Lower leg skin (tissue), 4 donors: ENCODE data around the gene CDC23. TPM values are rescaled to one million over a fixed set of nuclear protein-coding genes. Genes with fewer than 3 reads are reported as not detected.

Experiments
- DNase-seq, 2 donors: peaks; one replicate each; pipeline ENCODE4 v3.0.0-alpha.2; 2019; ENCODE audit warnings: low spot score in 2 of 2
- H3K4me3 ChIP-seq: fragments of 200-600 bp; sonication (generic); 2 replicates; pipeline ENCODE4 v1.5.1; 2017; ENCODE audit warnings: mild to moderate bottlenecking, low read depth; ENCODE audit not compliant: poor library complexity, severe bottlenecking
- POLR2A ChIP-seq, 2 donors: fragments of 450-650 bp; IDR thresholded peaks; one replicate each; pipeline ENCODE4 v1.6.1; 2016 to 2017; ENCODE audit warnings: antibody characterized with exemption in 2 of 2, mild to moderate bottlenecking in 1 of 2, moderate library complexity in 1 of 2
- WGBS, 2 donors: methylation state at CpG; one replicate each; pipeline ENCODE4 v1.1.5; 2018; 5-methylcytosine and 5-hydroxymethylcytosine counted together
- intact Hi-C: fragments of 100-400 bp; cut with DNase I; formaldehyde crosslinking; loops from one replicate; pipeline ENCODE4 v1.15.0; 2023; ENCODE audit warnings: low total_unique reads
- total RNA-seq, 4 donors: library from RNA; depleted of rRNA; stranded (reverse); fragments of >200 nt; gene quantifications; one replicate each; pipeline ENCODE4 v1.1.0, GENCODE V29; 2016
- TF ChIP-seq, protein P1 (sequence below), 3 donors: fragments of 450-650 bp; IDR thresholded peaks; one replicate each; pipeline ENCODE4 v1.5.1; 2016; ENCODE audit warnings: antibody characterized with exemption in 3 of 3, mild to moderate bottlenecking in 3 of 3, moderate library complexity in 2 of 3

The CDC23 gene
- total RNA-seq, 4 donors from 2014 or later, result 21.3 to 33.4 (median 23.3) TPM

DNA sequence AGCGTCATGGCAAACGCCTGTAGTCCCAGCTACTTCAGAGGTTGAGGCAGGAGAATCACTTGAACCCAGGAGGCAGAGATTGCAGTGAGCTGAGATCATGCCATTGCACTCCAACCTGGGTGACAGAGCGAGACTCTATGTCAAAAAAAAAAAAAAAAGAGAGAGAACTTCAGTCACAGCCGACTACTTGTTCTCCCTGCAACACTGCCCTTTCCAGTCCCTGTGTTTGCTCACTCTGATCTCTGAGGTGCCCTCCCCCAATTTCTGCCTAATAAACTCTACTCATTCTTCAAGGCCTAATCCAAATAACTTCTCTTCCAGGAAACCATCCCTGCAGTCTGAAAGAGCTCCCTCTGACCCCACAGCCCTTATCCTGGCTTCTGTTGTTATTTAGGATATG is 33.2 kb upstream of the CDC23 start:
- TF ChIP-seq, protein P1, sequence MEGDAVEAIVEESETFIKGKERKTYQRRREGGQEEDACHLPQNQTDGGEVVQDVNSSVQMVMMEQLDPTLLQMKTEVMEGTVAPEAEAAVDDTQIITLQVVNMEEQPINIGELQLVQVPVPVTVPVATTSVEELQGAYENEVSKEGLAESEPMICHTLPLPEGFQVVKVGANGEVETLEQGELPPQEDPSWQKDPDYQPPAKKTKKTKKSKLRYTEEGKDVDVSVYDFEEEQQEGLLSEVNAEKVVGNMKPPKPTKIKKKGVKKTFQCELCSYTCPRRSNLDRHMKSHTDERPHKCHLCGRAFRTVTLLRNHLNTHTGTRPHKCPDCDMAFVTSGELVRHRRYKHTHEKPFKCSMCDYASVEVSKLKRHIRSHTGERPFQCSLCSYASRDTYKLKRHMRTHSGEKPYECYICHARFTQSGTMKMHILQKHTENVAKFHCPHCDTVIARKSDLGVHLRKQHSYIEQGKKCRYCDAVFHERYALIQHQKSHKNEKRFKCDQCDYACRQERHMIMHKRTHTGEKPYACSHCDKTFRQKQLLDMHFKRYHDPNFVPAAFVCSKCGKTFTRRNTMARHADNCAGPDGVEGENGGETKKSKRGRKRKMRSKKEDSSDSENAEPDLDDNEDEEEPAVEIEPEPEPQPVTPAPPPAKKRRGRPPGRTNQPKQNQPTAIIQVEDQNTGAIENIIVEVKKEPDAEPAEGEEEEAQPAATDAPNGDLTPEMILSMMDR (IDR thresholded peaks at IDR 0.05), result no peak
- TF ChIP-seq POLR2A (IDR thresholded peaks at IDR 0.05), result no peak
- no peak overlapping the region for H3K4me3 ChIP-seq
- WGBS, 2 donors, result 81 to 90% methylated on average over 4 of the region's 4 CpGs
- intact Hi-C loops, result no loop called here
- no peak for DNase-seq

DNA sequence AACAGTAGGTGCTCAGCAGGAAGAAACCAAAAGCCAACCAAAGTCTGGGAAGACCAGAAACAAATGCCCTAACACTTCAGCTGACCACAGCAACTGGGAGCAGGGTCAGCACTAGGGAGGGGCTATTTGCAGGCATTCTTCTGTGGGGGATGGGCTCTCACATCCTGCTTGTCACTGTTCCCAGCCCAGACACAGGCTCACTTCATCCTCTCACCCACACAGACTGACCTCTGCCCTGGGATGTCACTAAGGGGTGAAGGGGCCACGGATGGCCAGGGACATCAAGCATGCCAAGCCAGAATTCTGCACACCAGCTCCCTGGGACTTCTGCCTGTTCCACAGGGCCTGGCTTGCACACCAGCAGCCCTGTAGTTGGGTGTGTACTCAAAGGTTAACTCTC is 32.6 kb upstream of the CDC23 start:
- no peak overlapping the region for H3K4me3 ChIP-seq
- no peak for DNase-seq
- TF ChIP-seq, protein P1 (IDR thresholded peaks at IDR 0.05), result no peak
- TF ChIP-seq POLR2A (IDR thresholded peaks at IDR 0.05), result no peak
- intact Hi-C loops, result no loop called here
- 22 to 23% methylated on average over 1 of the region's 1 CpG for WGBS, 2 donors

DNA sequence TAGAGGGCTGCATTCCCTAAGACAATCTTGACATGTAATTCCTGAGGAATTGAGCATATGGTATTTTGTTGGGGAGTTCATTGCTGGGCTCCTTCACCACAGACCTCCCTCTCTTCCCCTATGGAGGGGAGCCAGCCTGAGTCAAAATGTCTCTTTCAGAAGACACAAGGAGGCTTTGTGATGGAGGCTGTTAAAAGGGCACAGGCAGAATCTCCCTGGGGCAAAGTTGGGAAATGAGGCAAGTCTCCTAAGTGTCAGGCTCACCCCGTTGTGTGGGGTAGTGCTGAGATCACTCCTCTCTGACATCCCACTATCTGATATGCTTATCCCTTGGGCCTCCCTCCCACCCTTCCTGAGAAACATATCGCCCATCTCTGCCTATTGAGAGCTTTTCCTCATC is 30.7 kb upstream of the CDC23 start:
- no peak for TF ChIP-seq POLR2A (IDR thresholded peaks at IDR 0.05)
- TF ChIP-seq, protein P1 (IDR thresholded peaks at IDR 0.05), result no peak
- 36 to 41% methylated on average over 2 of the region's 2 CpGs for WGBS, 2 donors
- no peak overlapping the region for H3K4me3 ChIP-seq
- intact Hi-C loops, result no loop called here
- no peak for DNase-seq

DNA sequence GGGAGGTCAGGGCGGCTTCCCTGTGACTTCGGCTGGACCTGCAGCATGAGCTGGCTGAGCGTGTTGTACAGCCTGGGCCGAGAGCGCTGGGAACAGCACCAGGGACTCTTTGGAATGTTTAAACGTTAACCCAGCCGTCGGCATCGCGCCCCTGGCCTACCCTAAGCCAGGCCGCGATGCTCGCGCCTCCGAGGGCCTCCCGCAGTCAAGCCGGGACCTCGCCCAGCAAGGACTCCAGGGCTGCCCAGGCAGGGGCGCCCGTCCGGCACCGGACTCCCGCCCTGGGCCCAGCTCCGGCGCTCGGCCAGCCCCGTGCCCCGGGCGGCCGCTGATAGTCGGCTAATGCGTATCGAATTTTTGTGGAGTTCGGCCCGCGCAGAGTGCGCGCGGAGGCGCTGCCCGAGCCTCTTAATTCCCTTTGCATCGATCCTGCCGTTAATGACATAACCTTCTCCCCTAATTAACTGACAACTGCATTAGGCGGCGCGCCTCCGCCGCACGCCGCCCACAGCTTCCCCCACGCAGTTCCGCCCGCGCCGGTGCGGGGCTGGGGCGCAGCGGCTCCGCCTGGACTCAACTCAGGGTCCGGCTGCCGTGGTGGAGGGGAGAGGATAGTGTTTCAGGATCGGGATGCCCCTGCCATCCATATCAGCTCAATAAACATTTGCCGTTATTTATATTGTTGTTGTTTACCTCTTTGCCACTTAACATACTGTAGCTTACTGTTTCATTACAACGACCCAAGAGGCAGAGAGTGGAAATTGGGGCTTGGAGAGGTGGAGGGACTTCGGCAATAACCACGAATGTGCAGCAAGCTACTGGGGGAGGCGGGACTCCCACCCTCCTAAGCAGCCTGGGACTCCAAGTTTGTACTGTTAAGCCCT is 28.8 kb upstream of the CDC23 start:
- no peak for TF ChIP-seq POLR2A (IDR thresholded peaks at IDR 0.05)
- TF ChIP-seq, protein P1 (IDR thresholded peaks at IDR 0.05), result no peak
- peak overlapping the region; percentile 28 for H3K4me3 ChIP-seq
- WGBS, 2 donors, result 5 to 6% methylated on average over 52 to 66 of the region's 67 CpGs
- DNase-seq, result no peak
- intact Hi-C loops, result no loop called here

DNA sequence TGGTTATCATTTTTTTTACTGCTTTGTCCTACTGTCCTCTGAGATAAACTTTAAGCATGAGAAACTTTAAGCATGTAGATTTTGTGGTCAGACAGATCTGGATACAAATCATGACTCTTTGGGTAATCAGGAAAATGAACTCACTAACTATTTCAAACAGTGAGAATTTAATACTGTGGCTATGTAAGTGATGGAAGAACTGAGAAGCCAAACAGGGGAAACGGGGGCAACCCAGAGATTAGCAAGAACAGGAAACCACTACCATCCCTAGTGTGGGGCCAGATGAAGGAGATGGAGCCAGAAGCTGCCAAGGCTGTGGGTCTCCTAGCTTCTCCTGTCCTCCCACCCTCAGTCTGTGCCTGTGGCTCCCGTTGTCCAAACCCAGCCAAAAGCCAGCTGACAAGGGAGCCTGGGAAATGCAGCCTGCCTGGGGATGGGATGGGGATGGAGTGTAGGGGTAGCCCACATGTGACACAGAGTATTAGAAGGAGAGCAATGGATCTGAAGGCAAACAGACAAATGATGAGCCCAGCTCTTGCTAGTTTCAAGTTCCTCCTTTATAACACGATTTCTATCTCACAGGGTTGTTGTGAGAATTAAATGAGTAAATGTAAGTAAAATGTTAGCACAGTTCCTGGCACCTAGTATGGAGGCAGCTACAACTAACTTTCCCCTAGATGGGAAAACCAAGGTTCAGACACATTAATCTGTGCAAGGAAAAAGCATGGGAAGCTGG is 27.7 kb upstream of the CDC23 start:
- 67% methylated on average over 3 of the region's 3 CpGs for WGBS, 2 donors
- intact Hi-C loops, result no loop called here
- TF ChIP-seq, protein P1 (IDR thresholded peaks at IDR 0.05), result no peak
- no peak for DNase-seq
- no peak overlapping the region for H3K4me3 ChIP-seq
